OCI-LY1 (cell line): Measurements from ENCODE around the gene HDAC9.

Experiments used
- H2AFZ ChIP-seq: fragments of 200-600 bp; sonication (generic), shearing (Covaris generic); 2 replicates; pipeline ENCODE4 v1.6.0; 2014; ENCODE audit warnings: antibody characterized with exemption, mild to moderate bottlenecking, low read length
- H3F3A ChIP-seq: fragments of 200-600 bp; sonication (generic), shearing (Covaris generic); 2 replicates; pipeline ENCODE4 v1.6.0; 2014; ENCODE audit warnings: mild to moderate bottlenecking, antibody characterized with exemption, low read length, moderate library complexity; ENCODE audit not compliant: insufficient read depth
- H3K27ac ChIP-seq: fragments of 200-600 bp; sonication (generic); 2 replicates; pipeline ENCODE4 v1.5.1; 2014; ENCODE audit warnings: low read length, mixed run types, mild to moderate bottlenecking, low read depth; ENCODE audit not compliant: poor library complexity, severe bottlenecking
- H3K27me3 ChIP-seq: fragments of 200-600 bp; sonication (generic); 2 replicates; pipeline ENCODE4 v1.6.0; 2014; ENCODE audit warnings: antibody characterized with exemption, mild to moderate bottlenecking, low read length, moderate library complexity; ENCODE audit not compliant: insufficient read depth
- H3K36me3 ChIP-seq: fragments of 200-600 bp; sonication (generic); 2 replicates; pipeline ENCODE4 v1.6.1; 2014; ENCODE audit warnings: mild to moderate bottlenecking, antibody characterized with exemption, low read length, moderate library complexity, mixed read lengths; ENCODE audit not compliant: insufficient read depth
- H3K4me1 ChIP-seq: fragments of 200-600 bp; sonication (generic); 2 replicates; pipeline ENCODE4 v1.5.1; 2014; ENCODE audit warnings: mild to moderate bottlenecking, low read length, moderate library complexity; ENCODE audit not compliant: insufficient read depth, severe bottlenecking
- H3K4me2 ChIP-seq: fragments of 200-600 bp; sonication (generic), shearing (Covaris generic); 2 replicates; pipeline ENCODE4 v1.6.1; 2014; ENCODE audit warnings: low read length
- H3K4me3 ChIP-seq: fragments of 200-600 bp; sonication (generic); 2 replicates; pipeline ENCODE4 v1.5.1; 2014; ENCODE audit warnings: low read length, low read depth, mild to moderate bottlenecking, mixed read lengths; ENCODE audit not compliant: poor library complexity, severe bottlenecking
- H3K79me2 ChIP-seq: fragments of 200-600 bp; shearing (Covaris generic); 2 replicates; pipeline ENCODE4 v1.6.1; 2016; ENCODE audit warnings: mixed run types, low read length, mixed read lengths; ENCODE audit not compliant: insufficient read depth
- H3K9ac ChIP-seq: fragments of 200-600 bp; sonication (generic), shearing (Covaris generic); 2 replicates; pipeline ENCODE4 v1.6.1; 2014; ENCODE audit warnings: mild to moderate bottlenecking, low read length, mixed read lengths
- H3K9me2 ChIP-seq: fragments of 200-600 bp; sonication (generic), shearing (Covaris generic); 2 replicates; pipeline ENCODE4 v1.6.1; 2014; ENCODE audit warnings: low read depth, mild to moderate bottlenecking, low read length, mixed read lengths
- H3K9me3 ChIP-seq: fragments of 200-600 bp; shearing (Covaris generic); 2 replicates; pipeline ENCODE4 v1.6.1; 2014; ENCODE audit warnings: low read length, mixed read lengths
- H4K20me1 ChIP-seq: fragments of 200-600 bp; sonication (generic), shearing (Covaris generic); 2 replicates; pipeline ENCODE4 v1.6.0; 2016; ENCODE audit warnings: mild to moderate bottlenecking, low read length; ENCODE audit not compliant: insufficient read depth
- EZH2 ChIP-seq: fragments of 200-600 bp; sonication (generic), shearing (Covaris generic); IDR thresholded peaks from 2 replicates; pipeline ENCODE4 v1.8.0; 2017; ENCODE audit warnings: borderline replicate concordance, mixed run types, mild to moderate bottlenecking, antibody characterized with exemption, low read length, moderate library complexity, mixed read lengths
- TF ChIP-seq, protein P1 (sequence below): fragments of 200-600 bp; sonication (generic), shearing (Covaris generic); IDR thresholded peaks from 2 replicates; pipeline ENCODE4 v1.5.1; 2017; ENCODE audit warnings: mild to moderate bottlenecking, antibody characterized with exemption, low read length, moderate library complexity, mixed read lengths

Gene HDAC9

DNA sequence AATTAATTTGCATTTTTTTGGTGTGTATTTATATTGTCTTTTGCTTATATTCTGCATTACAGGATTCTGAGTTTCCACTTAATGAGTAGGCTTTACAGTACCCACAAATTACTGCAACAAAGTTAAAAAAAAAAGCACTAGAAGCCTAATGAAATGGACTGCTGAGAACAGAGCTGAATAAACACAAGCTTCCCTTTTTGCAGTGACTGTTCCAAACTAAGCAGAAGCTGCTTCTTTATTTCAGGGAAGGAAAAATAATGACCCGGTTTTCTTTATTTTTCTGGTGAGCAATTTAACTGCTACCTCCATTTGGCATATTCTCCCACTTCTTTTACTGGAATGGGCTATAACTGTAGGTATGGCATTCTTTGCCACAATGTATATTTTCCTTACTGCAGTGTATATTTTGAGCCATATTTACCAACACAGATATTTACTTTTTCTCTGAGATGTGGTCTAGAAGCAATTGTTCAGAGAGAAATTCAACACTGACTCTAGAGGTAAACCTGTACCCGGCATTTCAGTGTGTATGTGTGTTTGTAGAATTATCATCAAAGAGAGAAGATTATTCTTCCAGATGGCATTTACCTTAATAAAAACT is 56.9 kb downstream of the HDAC9 start:
- peaks cover 46% of the 10 kb centered on the region for H3K4me1 ChIP-seq
- H3K79me2 ChIP-seq, result peaks cover 12% of the 10 kb centered on the region
- no peaks in the 10 kb centered on the region for H3K9me2 ChIP-seq
- TF ChIP-seq, protein P1, sequence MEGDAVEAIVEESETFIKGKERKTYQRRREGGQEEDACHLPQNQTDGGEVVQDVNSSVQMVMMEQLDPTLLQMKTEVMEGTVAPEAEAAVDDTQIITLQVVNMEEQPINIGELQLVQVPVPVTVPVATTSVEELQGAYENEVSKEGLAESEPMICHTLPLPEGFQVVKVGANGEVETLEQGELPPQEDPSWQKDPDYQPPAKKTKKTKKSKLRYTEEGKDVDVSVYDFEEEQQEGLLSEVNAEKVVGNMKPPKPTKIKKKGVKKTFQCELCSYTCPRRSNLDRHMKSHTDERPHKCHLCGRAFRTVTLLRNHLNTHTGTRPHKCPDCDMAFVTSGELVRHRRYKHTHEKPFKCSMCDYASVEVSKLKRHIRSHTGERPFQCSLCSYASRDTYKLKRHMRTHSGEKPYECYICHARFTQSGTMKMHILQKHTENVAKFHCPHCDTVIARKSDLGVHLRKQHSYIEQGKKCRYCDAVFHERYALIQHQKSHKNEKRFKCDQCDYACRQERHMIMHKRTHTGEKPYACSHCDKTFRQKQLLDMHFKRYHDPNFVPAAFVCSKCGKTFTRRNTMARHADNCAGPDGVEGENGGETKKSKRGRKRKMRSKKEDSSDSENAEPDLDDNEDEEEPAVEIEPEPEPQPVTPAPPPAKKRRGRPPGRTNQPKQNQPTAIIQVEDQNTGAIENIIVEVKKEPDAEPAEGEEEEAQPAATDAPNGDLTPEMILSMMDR, result no peak
- no peak for TF ChIP-seq EZH2
- H3F3A ChIP-seq, result no peaks in the 10 kb centered on the region
- peak overlapping the region; percentile 19; the same call in 1 of the 2 replicates for H2AFZ ChIP-seq
- H3K9ac ChIP-seq, result peak overlapping the region; percentile 40
- H3K4me2 ChIP-seq, result peak overlapping the region; percentile 56
- no peaks in the 10 kb centered on the region for H3K27me3 ChIP-seq
- peak overlapping the region; percentile 23 for H3K4me3 ChIP-seq
- no peaks in the 10 kb centered on the region for H3K36me3 ChIP-seq
- H3K27ac ChIP-seq, result peak overlapping the region; percentile 52
- no peaks in the 10 kb centered on the region for H4K20me1 ChIP-seq
- no peaks in the 10 kb centered on the region for H3K9me3 ChIP-seq

DNA sequence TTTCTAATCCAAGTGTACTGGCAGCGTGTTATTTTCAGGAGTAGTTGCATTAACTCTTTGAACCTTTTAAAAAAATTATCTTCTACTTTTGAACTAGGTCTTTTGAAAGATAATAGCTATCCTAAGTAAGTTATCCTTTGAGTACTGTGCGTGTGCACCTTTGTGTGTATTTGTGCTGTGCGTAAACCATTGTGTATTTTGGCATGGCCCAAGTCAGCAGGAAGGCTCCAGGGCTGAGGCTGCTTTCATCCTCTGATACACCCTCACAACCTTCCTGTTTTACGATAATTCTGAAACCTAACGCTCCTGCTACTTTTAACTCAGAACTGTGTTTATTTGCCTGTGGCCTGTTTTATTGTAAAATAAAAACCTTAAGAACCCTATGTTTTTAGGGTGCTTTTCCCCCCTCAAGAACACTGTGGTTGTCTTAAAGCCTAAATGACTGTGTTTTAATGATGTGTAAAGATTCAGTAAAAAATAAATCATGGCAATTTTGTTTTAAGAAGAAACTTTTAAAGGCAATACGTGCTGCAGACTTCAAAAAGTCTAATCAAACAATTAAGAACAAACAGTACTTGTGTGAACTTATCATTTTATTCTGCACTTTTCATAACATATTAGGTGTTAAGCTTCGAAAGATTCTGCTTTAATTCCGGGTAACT is 57.5 kb downstream of the HDAC9 start:
- no peaks in the 10 kb centered on the region for H4K20me1 ChIP-seq
- peak overlapping the region; percentile 56 for H3K4me2 ChIP-seq
- TF ChIP-seq, protein P1, result no peak
- TF ChIP-seq EZH2, result no peak
- peak overlapping the region; percentile 52 for H3K27ac ChIP-seq
- peak overlapping the region; percentile 40 for H3K9ac ChIP-seq
- no peaks in the 10 kb centered on the region for H3K9me2 ChIP-seq
- no peaks in the 10 kb centered on the region for H3K27me3 ChIP-seq
- peaks cover 12% of the 10 kb centered on the region for H3K79me2 ChIP-seq
- no peaks in the 10 kb centered on the region for H3F3A ChIP-seq
- no peaks in the 10 kb centered on the region for H3K9me3 ChIP-seq
- H2AFZ ChIP-seq, result peak overlapping the region; percentile 19; the same call in 1 of the 2 replicates
- H3K4me3 ChIP-seq, result peak overlapping the region; percentile 23
- no peaks in the 10 kb centered on the region for H3K36me3 ChIP-seq
- H3K4me1 ChIP-seq, result peaks cover 47% of the 10 kb centered on the region

DNA sequence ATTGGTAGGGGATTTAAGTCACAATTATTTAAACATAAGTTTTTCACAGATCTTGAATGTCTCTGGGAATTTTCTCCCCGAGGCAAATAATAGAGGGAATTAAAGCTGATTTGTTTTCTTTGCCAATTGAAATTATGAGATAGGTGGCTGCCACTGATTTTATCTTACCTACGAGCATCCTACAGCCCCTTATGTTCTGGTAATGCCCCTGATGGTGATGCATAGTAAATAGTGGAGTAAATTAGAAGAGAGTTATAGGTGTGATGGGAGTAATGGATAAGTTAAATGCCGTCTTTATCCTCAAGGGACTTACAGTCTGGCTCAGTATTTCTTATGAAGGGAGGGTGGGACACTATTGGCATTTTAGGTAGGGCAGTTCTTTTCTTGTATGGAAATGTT is 58.1 kb downstream of the HDAC9 start:
- Histone ChIP-seq H3K4me2 (peak overlapping the region; percentile 56), H3K27me3 (no peaks in the 10 kb centered on the region), H2AFZ (no peak overlapping the region), H4K20me1 (no peaks in the 10 kb centered on the region), H3K36me3 (no peaks in the 10 kb centered on the region), H3K79me2 (peaks cover 12% of the 10 kb centered on the region), H3K9me3 (no peaks in the 10 kb centered on the region), H3K9me2 (no peaks in the 10 kb centered on the region), H3K4me1 (peaks cover 48% of the 10 kb centered on the region), H3K4me3 (no peak overlapping the region), H3F3A (no peaks in the 10 kb centered on the region), H3K27ac (peak overlapping the region; percentile 52), H3K9ac (peak overlapping the region; percentile 40; the same call in 1 of the 2 replicates)
- TF ChIP-seq EZH2, result no peak
- TF ChIP-seq, protein P1, result no peak
